Astrocyte of the hippocampus (primary cell): ENCODE results near the gene SERPINF2.
"Not testable (repeated sequence)": the region's sequence is repeated elsewhere in the genome, so short reads cannot be mapped to it uniquely, and the experiment has no call there.

ENCODE experiments used
- DNase-seq: peaks from one replicate; pipeline ENCODE4 v3.0.0; 2011; ENCODE audit warnings: low read depth, low spot score

The SERPINF2 gene

DNA sequence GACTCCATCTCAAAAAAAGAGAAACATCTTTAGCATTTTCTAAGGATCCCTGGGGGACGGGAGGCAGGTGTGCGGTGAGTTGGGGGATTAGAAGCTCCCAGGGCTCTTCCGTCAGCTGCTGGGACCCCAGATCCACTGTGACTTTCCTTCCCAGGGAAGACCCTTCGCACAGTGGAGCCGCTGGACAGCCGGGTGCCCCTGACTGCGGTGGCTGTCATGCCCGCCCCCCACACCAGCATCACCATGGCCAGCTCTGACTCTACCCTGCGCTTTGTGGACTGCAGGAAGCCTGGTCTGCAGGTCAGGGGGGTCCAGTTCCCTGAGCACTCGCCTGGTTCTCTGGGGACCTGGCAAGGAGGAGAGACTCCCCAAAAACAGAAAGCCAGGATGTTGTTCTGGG lies 7.3 kb upstream of the SERPINF2 start:
- DNase-seq: no peak

- no peak for DNase-seq
Observed at GRCh38 chr17:1735834-1736347, 6.8 kb upstream of the SERPINF2 start.

- peak; percentile 60 for DNase-seq
Observed at GRCh38 chr17:1736348-1737281, 6.1 kb upstream of the SERPINF2 start.

GRCh38 chr17:1737531-1738291 lies 5.0 kb upstream of the SERPINF2 start:
- DNase-seq: no peak

DNA sequence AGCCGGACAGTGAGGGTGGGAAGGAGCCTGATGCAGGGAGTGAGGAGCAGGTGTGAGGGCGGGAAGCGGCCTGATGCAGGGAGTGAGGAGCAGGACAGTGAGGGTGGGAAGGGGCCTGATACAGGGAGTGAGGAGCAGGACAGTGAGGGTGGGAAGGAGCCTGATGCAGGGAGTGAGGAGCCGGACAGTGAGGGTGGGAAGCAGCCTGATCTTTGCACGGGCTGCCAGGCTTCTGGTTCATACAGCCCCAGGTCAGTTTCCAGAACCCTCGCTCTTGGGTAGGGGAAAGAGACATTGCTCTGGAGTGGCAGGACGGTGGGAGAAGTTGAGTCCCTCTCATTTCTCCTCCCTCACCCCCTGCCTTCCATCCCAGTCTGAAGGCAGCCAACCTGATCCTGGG lies 772 bp upstream of the SERPINF2 start:
- DNase-seq: not testable (repeated sequence)

GRCh38 chr17:1743088-1743439 lies 393 bp downstream of the SERPINF2 start:
- DNase-seq: no peak

DNA sequence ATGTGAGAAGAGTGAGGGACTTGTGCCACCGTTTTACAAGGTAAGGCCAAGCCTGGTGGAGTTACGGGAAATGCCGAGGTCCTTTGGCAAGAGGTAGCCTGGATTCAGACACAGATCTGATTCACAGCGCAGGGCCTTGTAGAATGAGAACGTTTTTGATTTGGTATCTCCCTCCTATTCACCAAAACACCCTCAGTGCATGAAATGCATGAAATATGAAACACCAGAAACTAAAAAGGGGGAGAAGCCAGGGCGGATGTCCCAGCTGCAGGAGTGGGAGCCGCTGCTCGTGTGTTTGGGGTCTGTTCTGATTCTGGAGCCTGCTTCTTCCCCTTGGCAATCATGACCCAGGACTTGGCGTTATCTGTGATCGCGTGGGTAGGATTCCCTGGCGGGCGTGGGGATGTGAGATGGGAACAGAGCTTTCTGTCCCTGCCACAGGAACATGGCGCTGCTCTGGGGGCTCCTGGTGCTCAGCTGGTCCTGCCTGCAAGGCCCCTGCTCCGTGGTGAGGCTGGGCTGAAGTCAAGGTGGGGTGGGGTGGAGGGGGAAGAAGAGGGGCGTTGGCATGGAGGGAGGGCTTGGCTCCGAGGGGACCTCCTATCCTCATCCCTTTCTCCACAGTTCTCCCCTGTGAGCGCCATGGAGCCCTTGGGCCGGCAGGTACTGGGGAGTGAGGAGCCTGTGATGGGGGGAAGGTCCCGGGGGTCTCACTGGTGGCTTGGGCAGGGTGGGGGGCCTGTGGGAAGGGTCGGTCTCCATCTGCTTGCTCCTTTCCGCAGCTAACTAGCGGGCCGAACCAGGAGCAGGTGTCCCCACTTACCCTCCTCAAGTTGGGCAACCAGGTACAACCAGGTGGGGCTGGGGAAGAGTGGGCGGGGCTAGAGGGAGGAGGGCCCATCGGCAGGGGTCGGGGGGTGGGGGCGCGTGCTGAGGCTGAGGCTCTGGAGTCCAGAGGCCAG lies 2.2 kb downstream of the SERPINF2 start:
- no peak for DNase-seq

GRCh38 chr17:1745513-1746020 lies 2.9 kb downstream of the SERPINF2 start:
- no peak for DNase-seq

DNA sequence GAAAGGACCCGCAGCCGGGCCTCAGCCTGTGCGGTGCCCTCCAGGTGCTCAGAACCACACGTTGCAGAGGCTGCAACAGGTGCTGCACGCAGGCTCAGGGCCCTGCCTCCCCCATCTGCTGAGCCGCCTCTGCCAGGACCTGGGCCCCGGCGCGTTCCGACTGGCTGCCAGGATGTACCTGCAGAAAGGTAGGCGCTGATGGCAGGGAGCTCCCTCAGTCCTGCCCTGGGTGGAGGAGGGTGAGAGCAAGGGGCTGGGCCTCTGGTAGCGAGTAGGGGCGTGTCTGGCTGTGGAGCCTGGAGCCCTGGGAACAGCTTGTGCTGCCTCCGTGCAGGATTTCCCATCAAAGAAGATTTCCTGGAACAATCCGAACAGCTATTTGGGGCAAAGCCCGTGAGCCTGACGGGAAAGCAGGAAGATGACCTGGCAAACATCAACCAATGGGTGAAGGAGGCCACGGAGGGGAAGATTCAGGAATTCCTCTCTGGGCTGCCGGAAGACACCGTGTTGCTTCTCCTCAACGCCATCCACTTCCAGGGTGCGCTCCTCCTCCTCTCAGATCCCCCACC lies 4.4 kb downstream of the SERPINF2 start:
- no peak for DNase-seq

GRCh38 chr17:1750628-1751027 lies 8.0 kb downstream of the SERPINF2 start:
- DNase-seq: no peak

- DNase-seq: no peak
Observed at GRCh38 chr17:1752425-1753262, 10.0 kb downstream of the SERPINF2 start.

DNA sequence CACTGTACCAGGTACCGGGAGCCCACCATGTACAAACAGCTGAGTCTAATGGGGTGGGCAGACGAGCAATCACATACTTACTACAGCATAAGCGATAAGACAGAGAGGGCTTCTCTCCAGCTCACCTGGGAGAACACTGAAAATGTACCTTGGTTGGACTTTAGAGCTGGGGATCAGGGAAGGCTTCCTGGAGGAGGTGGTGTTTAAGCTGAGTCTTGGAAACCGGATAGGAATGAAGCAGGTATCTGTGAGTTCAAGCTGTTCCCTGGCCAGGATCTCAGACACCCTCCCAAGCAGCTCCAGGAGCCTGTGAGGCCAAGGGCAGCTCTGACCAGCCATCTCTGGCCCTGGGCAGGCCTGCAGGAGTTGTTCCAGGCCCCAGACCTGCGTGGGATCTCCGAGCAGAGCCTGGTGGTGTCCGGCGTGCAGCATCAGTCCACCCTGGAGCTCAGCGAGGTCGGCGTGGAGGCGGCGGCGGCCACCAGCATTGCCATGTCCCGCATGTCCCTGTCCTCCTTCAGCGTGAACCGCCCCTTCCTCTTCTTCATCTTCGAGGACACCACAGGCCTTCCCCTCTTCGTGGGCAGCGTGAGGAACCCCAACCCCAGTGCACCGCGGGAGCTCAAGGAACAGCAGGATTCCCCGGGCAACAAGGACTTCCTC lies 11.2 kb downstream of the SERPINF2 start:
- DNase-seq: no peak

DNA sequence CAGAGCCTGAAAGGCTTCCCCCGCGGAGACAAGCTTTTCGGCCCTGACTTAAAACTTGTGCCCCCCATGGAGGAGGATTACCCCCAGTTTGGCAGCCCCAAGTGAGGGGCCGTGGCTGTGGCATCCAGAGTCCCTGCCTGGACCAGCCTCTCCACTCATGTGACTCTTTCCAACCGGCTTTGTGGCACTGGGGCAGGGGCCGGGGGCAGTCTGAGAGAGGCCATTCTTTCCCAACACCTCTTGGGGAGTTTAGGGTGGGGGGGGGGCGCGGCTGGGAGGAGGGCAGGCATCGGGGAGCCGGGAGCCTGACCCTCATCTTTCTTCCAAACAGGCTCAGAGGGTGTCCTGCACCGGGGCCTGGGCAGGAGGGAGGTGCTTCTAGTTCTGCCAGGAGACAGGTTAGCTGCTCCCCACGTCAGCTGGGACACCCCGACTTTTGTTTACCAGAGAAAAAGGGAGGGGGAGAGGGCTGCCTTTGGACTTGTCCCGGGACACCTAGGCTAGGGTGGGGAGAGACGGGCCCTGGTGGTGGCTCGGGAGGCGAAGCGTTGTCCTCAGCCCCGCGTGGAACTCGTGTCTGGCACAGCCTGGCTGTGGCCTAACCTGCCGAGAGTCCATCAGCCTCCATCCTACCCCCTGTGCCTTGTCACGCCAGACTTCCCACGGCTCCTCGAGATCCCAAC lies 11.9 kb downstream of the SERPINF2 start:
- no peak for DNase-seq

- DNase-seq: no peak
Observed at GRCh38 chr17:1755252-1755826, 12.7 kb downstream of the SERPINF2 start.

DNA sequence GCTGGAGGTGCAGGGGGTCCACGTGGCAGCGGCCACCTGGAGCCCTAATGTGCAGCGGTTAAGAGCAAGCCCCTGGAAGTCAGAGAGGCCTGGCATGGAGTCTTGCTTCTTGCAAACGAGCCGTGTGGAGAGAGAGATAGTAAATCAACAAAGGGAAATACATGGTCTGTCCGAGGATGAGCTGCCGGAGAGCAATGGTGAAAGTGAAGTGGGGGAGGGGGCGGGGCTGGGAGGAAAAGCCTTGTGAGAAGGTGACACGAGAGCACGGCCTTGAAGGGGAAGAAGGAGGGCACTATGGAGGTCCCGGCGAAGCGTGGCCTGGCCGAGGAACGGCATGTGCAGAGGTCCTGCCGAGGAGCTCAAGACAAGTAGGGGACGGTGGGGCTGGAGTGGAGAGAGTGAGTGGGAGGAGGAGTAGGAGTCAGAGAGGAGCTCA lies 13.2 kb downstream of the SERPINF2 start:
- DNase-seq: no peak

DNA sequence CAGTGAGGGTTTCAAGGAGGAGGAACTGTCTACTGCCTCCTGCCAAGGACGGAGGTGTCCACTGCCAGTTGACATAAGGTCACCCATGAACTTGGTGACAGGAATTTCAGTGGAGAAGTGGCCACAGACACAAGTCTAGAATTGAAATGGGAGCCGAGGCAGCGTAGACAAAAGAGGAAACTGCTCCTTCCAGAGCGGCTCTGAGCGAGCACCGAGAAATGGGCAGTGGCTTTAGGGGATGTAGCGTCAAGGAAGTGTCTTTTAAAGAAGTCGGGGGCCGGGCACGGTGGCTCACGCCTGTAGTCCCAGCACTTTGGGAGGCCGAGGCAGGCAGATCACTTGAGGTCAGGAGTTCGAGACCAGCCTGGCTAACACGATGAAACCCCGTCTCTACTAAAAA lies 16.1 kb downstream of the SERPINF2 start:
- no peak for DNase-seq

DNA sequence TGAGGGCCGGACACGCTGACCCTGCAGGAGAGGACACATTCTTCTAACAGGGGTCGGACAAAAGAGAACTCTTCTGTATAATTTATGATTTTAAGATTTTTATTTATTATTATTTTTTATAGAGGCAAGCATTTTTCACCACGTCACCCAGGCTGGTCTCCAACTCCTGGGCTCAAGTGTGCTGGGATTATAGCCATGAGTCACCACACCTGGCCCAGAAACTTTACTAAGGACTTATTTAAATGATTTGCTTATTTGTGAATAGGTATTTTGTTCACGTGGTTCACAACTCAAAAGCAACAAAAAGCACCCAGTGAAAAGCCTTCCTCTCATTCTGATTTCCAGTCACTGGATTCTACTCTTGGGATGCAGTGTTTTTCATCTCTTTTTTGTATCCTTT lies 16.9 kb downstream of the SERPINF2 start:
- no peak for DNase-seq

- peak; percentile 28 for DNase-seq
Observed at GRCh38 chr17:1762233-1762900, 19.7 kb downstream of the SERPINF2 start.
